ENCODE results near the gene CRHR2.

The CRHR2 gene

GRCh38 chr7:30706908-30707307 lies 24.7 kb upstream of the CRHR2 start:
- no peak for DNase-seq (ENCODE audit: low spot score)

GRCh38 chr7:30706316-30706715 lies 24.1 kb upstream of the CRHR2 start:
- no peak for DNase-seq (ENCODE audit: low spot score)

GRCh38 chr7:30705596-30705995 lies 23.3 kb upstream of the CRHR2 start:
- DNase-seq (ENCODE audit: low spot score), result no peak

- no peak for DNase-seq (ENCODE audit: low spot score)
Measured at GRCh38 chr7:30705008-30705407, 22.8 kb upstream of the CRHR2 start.

- no peak for DNase-seq (ENCODE audit: low spot score)
Measured at GRCh38 chr7:30703756-30704155, 21.5 kb upstream of the CRHR2 start.

GRCh38 chr7:30702200-30702599 lies 19.9 kb upstream of the CRHR2 start:
- no peak for DNase-seq (ENCODE audit: low spot score)

- no peak for DNase-seq (ENCODE audit: low spot score)
Measured at GRCh38 chr7:30700941-30701340, 18.7 kb upstream of the CRHR2 start.

GRCh38 chr7:30699706-30700495 lies 17.6 kb upstream of the CRHR2 start:
- DNase-seq (ENCODE audit: low spot score), result no peak

- no peak for DNase-seq (ENCODE audit: low spot score)
Measured at GRCh38 chr7:30698481-30698880, 16.2 kb upstream of the CRHR2 start.

- no peak for DNase-seq (ENCODE audit: low spot score)
Measured at GRCh38 chr7:30697719-30698460, 15.6 kb upstream of the CRHR2 start.

- DNase-seq (ENCODE audit: low spot score), result no peak
Measured at GRCh38 chr7:30694774-30695721, 12.8 kb upstream of the CRHR2 start.

GRCh38 chr7:30694218-30694745 lies 12.0 kb upstream of the CRHR2 start:
- peak; percentile 58 for DNase-seq (ENCODE audit: low spot score)

- DNase-seq (ENCODE audit: low spot score), result no peak
Measured at GRCh38 chr7:30692882-30693281, 10.6 kb upstream of the CRHR2 start.

- DNase-seq (ENCODE audit: low spot score), result no peak
Measured at GRCh38 chr7:30692438-30692837, 10.2 kb upstream of the CRHR2 start.

GRCh38 chr7:30690011-30690410 lies 7.8 kb upstream of the CRHR2 start:
- DNase-seq (ENCODE audit: low spot score), result no peak

GRCh38 chr7:30688718-30689221 lies 6.5 kb upstream of the CRHR2 start:
- DNase-seq (ENCODE audit: low spot score), result no peak

- no peak for DNase-seq (ENCODE audit: low spot score)
Measured at GRCh38 chr7:30687604-30688003, 5.3 kb upstream of the CRHR2 start.

- DNase-seq (ENCODE audit: low spot score), result no peak
Measured at GRCh38 chr7:30684351-30684750, 2.1 kb upstream of the CRHR2 start.

- no peak for DNase-seq (ENCODE audit: low spot score)
Measured at GRCh38 chr7:30683816-30684215, 1.6 kb upstream of the CRHR2 start.

GRCh38 chr7:30683306-30683705 lies 1.1 kb upstream of the CRHR2 start:
- no peak for DNase-seq (ENCODE audit: low spot score)

GRCh38 chr7:30681815-30682211 lies 443 bp downstream of the CRHR2 start:
- DNase-seq (ENCODE audit: low spot score), result no peak

- no peak for DNase-seq (ENCODE audit: low spot score)
Measured at GRCh38 chr7:30681331-30681797, 892 bp downstream of the CRHR2 start.
